Testis (tissue), 3 donors: ENCODE data around the gene FLACC1. TPM values are rescaled to one million over a fixed set of nuclear protein-coding genes. Genes with fewer than 3 reads are reported as not detected.
A peak's percentile ranks its signal among the peaks of the same experiment; 100 is the strongest.

Experiments
- DNase-seq: peaks from one replicate; pipeline ENCODE4 v3.0.0-alpha.2; 2019
- H3K27ac ChIP-seq, 2 donors: fragments of 200-600 bp; sonication (generic); one replicate each; pipeline ENCODE4 v1.5.1; 2019
- H3K27me3 ChIP-seq: fragments of 200-600 bp; sonication (generic); one replicate; pipeline ENCODE4 v1.5.1; 2019
- H3K36me3 ChIP-seq: fragments of 200-600 bp; sonication (generic); one replicate; pipeline ENCODE4 v1.5.1; 2017; ENCODE audit warnings: low read depth; ENCODE audit errors: missing control alignments
- H3K4me1 ChIP-seq: fragments of 200-600 bp; sonication (generic); one replicate; pipeline ENCODE4 v1.5.1; 2019
- H3K4me3 ChIP-seq, 2 donors: fragments of 200-600 bp; sonication (generic); one replicate each; pipeline ENCODE4 v1.5.1; 2017 to 2019
- H3K9me3 ChIP-seq: fragments of 200-600 bp; sonication (generic); one replicate; pipeline ENCODE4 v1.5.1; 2017
- POLR2A ChIP-seq: fragments of 450-650 bp; IDR thresholded peaks from one replicate; pipeline ENCODE4 v1.6.1; 2017; ENCODE audit warnings: antibody characterized with exemption, mild to moderate bottlenecking, moderate library complexity
- WGBS, 2 donors: methylation state at CpG; one replicate each; pipeline ENCODE4 v1.1.5; 2018; 5-methylcytosine and 5-hydroxymethylcytosine counted together
- intact Hi-C: fragments of 100-400 bp; cut with DNase I; formaldehyde crosslinking; loops from one replicate; pipeline ENCODE4 v1.15.1; 2023; ENCODE audit warnings: low total_unique reads
- polyA plus RNA-seq: library from polyadenylated mRNA; stranded (reverse); fragments of 350-450 nt; fragmentation: Illumina TruSeq; extraction: RNeasy Lipid Tissue Mini Kit (QIAGEN cat#74804); gene quantifications from one replicate; pipeline ENCODE4 v1.2.3, GENCODE V29; 2014; ENCODE audit warnings: low read depth, low replicate concordance; ENCODE audit not compliant: insufficient read depth
- total RNA-seq, 2 donors: library from RNA; depleted of rRNA; stranded (reverse); fragments of >200 nt; gene quantifications; one replicate each; pipeline ENCODE4 v1.2.3, GENCODE V29; 2016
- TF ChIP-seq, protein P1 (sequence below), 3 experiments: fragments of 450-650 bp in 2 of 3; fragments of 200-600 bp in 1 of 3; sonication (generic) in 1 of 3; IDR thresholded peaks; one replicate each; pipeline ENCODE4 v1.5.1; 2016 to 2019; ENCODE audit warnings: antibody characterized with exemption in 3 of 3, mild to moderate bottlenecking in 2 of 3, moderate library complexity in 1 of 3

The FLACC1 gene
- total and polyA plus RNA-seq, 3 donors from 2014 or later: 10.5 to 21.5 (median 20.4) TPM

DNA sequence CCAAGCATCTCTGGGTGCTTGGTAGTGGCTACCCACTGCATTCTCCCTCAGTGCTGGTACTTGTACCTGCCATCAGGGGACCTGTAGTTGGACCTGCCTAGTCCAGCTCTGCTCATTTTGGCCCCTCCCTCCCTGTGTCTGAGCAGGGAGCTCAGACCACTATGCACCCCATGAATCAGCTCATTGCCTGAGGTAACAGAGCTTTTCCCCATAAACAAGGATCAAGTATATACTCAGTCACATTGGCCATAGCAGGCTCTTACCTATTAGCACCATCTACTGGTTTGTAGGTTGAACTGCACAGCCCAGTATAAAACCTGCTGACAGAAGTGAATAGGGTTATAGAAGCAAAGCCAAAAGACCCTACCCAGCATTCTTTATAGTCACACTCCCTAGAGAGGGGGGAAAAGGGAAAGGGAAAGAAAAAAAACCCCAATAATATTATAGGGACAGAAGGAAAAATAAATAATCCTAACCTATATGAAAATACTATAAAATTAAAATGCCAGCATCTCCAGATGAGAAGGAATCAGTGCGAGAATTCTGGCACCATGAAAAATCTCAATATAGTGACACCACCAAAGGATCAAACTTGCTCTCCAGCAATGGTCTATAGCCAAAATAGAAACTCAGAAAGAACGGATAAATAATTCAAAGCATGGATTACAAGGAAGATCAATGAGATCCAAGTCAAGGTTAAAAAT, 6.9 kb upstream of the FLACC1 start:
- Histone ChIP-seq H3K36me3 (no peaks in the 10 kb centered on the region), H3K9me3 (no peaks in the 10 kb centered on the region), H3K27ac (no peak overlapping the region), H3K27me3 (no peaks in the 10 kb centered on the region), H3K4me3 (no peak overlapping the region), H3K4me1 (no peaks in the 10 kb centered on the region)
- TF ChIP-seq POLR2A: no peak
- TF ChIP-seq, protein P1, sequence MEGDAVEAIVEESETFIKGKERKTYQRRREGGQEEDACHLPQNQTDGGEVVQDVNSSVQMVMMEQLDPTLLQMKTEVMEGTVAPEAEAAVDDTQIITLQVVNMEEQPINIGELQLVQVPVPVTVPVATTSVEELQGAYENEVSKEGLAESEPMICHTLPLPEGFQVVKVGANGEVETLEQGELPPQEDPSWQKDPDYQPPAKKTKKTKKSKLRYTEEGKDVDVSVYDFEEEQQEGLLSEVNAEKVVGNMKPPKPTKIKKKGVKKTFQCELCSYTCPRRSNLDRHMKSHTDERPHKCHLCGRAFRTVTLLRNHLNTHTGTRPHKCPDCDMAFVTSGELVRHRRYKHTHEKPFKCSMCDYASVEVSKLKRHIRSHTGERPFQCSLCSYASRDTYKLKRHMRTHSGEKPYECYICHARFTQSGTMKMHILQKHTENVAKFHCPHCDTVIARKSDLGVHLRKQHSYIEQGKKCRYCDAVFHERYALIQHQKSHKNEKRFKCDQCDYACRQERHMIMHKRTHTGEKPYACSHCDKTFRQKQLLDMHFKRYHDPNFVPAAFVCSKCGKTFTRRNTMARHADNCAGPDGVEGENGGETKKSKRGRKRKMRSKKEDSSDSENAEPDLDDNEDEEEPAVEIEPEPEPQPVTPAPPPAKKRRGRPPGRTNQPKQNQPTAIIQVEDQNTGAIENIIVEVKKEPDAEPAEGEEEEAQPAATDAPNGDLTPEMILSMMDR (IDR thresholded peaks at IDR 0.05): peak in 2 of 3 experiments; percentile 46 to 61
- WGBS, 2 donors: 84 to 90% methylated on average over 2 of the region's 2 CpGs
- intact Hi-C loops: no loop called here
- no peak for DNase-seq

DNA sequence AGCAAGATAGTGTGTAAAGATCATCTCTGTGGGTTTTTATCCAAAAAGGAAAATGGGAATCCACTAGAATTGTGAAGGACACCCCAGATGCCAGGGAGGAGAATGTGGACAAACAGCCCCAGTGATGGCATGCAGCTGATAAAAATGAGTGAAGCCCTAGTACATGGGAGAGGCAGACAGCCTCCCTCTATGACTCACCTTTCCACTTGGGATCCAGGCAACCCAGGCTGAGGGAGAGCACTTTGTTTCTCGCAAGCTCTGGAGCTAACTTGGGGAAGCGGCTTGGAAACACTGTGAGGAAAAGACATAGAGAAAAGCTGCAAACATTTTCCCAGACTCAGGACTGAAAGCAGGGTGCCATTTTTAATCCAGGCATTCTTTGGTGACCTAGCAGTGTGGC, 5.3 kb upstream of the FLACC1 start:
- no peak for DNase-seq
- intact Hi-C loops: no loop called here
- no peaks in the 10 kb centered on the region for H3K9me3 ChIP-seq
- no peak overlapping the region for H3K4me3 ChIP-seq
- WGBS, 2 donors: 93 to 94% methylated on average over 2 of the region's 2 CpGs
- TF ChIP-seq, protein P1 (IDR thresholded peaks at IDR 0.05): no peak
- no peak for TF ChIP-seq POLR2A
- H3K36me3 ChIP-seq: no peaks in the 10 kb centered on the region
- H3K27me3 ChIP-seq: no peaks in the 10 kb centered on the region
- no peak overlapping the region for H3K27ac ChIP-seq
- no peaks in the 10 kb centered on the region for H3K4me1 ChIP-seq

DNA sequence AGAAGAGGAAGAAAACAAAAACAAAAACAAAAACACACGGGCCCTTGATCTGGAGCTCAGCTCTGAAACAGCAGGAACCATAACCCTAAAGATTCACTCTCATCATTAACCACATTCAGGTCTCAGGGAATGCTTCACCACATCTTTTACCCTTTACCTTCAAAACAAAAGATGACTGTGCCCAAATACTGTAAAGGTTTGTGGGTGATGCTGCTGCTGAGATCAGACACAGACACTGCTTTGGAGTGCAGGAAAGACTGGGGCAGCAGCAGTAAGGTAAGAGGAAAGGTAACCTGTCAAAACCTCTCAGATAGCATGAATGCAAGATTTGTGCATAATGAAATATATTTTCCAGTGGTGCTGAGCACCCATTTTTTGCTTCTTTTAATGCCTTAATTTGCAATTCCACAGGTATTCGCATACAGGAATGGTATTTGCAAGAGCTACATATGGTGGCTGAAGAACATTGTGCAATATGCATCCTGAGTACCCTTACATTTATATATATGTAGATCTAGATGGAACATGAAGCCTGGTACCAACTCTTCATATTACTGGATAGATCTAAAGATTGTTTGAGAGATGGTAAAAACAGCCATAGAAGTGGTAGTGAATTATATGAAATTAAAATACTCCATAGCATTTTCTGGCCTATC, 4.1 kb upstream of the FLACC1 start:
- TF ChIP-seq, protein P1 (IDR thresholded peaks at IDR 0.05): no peak
- TF ChIP-seq POLR2A: no peak
- Histone ChIP-seq H3K4me3 (no peak overlapping the region), H3K9me3 (no peaks in the 10 kb centered on the region), H3K4me1 (no peaks in the 10 kb centered on the region), H3K36me3 (no peaks in the 10 kb centered on the region), H3K27me3 (no peaks in the 10 kb centered on the region), H3K27ac (no peak overlapping the region)
- DNase-seq: no peak
- intact Hi-C loops: no loop called here
- 93 to 97% methylated on average over 2 of the region's 2 CpGs for WGBS, 2 donors

DNA sequence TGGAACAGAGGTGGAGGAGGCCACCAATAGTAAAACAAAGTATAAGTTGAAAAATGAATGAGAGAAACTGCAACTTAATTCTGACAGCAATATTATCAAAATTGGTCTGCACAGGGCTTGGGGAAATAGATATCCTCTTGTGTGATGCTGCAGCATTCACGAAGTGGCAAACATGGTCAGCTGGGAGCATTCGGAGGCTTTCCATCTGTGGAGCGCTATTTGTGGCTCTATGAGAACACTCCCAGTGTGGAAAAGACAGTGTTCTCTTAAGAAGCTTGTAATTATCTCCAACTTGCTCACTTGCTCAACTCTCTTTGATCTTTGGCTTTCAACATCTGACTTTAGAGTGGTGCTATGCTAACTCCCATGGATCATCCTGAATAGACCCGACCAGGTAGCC, 3.1 kb upstream of the FLACC1 start:
- no peaks in the 10 kb centered on the region for H3K27me3 ChIP-seq
- no peaks in the 10 kb centered on the region for H3K9me3 ChIP-seq
- no peaks in the 10 kb centered on the region for H3K36me3 ChIP-seq
- intact Hi-C loops: no loop called here
- DNase-seq: no peak
- no peak overlapping the region for H3K4me3 ChIP-seq
- no peak overlapping the region for H3K27ac ChIP-seq
- no peaks in the 10 kb centered on the region for H3K4me1 ChIP-seq
- no peak for TF ChIP-seq POLR2A
- TF ChIP-seq, protein P1 (IDR thresholded peaks at IDR 0.05): no peak
- WGBS, 2 donors: 88 to 94% methylated on average over 4 of the region's 4 CpGs
